COR-L47 (cell line): ENCODE measurements around the gene SUZ12.
"Not testable (repeated sequence)": the region's sequence is repeated elsewhere in the genome, so short reads cannot be mapped to it uniquely, and the experiment has no call there.

Experiments
- DNase-seq: peaks from one replicate; lab custom pipeline; 2025; lab: John Stamatoyannopoulos, UW

The SUZ12 gene

DNA sequence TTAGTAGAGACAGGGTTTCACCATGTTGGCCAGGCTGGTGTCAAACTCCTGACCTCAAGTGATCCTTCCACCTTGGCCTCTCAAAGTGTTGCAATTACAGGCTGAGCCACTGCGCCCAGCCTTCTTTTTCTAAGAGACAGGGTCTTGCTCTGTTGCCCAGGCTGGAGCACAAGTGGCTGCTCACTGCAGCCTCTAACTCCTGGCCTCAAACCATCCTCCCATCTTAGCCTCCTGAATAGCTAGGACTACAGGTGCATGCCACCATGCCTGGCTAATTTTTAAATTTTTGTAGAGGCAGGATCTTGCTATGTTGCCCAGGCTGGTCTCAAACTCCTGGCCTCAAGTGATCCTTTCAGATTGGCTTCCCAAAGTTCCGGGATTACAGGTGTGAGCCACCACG is 15.1 kb downstream of the SUZ12 start:
- DNase-seq, result not testable (repeated sequence)

GRCh38 chr17:31964131-31964530 is 27.3 kb downstream of the SUZ12 start:
- not testable (repeated sequence) for DNase-seq

DNA sequence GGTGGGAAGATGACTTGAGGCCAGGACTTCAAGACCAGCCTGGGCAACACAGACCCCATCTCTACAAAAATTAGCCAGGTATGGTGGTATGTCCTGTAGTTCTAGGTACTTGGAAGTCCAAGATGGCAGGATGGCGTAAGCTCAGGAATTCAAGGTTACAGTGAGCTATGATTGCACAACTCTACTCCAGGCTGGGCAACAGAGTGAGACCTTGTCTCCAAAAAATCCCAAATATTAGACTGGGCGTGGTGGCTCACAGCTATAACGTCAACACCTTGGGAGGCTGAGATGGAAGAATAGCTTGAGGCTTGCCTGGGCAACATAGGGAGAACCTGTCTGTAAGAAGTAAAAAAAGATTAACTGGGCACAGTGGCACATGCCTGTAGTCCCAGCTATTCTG is 30.8 kb downstream of the SUZ12 start:
- no peak for DNase-seq

GRCh38 chr17:31970416-31970815 is 33.6 kb downstream of the SUZ12 start:
- DNase-seq, result not testable (repeated sequence)

GRCh38 chr17:31974269-31975071 is 37.7 kb downstream of the SUZ12 start:
- not testable (repeated sequence) for DNase-seq

DNA sequence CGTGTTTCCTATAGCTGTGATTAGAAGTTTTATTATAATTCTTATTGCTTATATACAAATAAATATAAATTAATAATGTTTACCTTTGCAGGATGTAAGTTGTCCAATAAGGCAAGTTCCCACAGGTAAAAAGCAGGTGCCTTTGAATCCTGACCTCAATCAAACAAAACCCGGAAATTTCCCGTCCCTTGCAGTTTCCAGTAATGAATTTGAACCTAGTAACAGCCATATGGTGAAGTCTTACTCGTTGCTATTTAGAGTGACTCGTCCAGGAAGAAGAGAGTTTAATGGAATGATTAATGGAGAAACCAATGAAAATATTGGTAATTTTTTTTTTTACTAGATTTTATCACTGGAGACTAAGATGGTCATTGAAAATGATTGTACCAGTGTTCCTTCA is 38.6 kb downstream of the SUZ12 start:
- DNase-seq, result not testable (repeated sequence)

GRCh38 chr17:31991821-31992220 is 55.0 kb downstream of the SUZ12 start:
- DNase-seq, result not testable (repeated sequence)

GRCh38 chr17:31997005-31997404 is 60.2 kb downstream of the SUZ12 start:
- no peak for DNase-seq

- peak; percentile 60 for DNase-seq
Measured at GRCh38 chr17:32006957-32007462, 70.2 kb downstream of the SUZ12 start, which contains the start of gene LRRC37B. Gene LRRC37B, plus strand, starts transcription at chr17:32007383. Its CDS starts 14,010 bp downstream, at chr17:32021393.

DNA sequence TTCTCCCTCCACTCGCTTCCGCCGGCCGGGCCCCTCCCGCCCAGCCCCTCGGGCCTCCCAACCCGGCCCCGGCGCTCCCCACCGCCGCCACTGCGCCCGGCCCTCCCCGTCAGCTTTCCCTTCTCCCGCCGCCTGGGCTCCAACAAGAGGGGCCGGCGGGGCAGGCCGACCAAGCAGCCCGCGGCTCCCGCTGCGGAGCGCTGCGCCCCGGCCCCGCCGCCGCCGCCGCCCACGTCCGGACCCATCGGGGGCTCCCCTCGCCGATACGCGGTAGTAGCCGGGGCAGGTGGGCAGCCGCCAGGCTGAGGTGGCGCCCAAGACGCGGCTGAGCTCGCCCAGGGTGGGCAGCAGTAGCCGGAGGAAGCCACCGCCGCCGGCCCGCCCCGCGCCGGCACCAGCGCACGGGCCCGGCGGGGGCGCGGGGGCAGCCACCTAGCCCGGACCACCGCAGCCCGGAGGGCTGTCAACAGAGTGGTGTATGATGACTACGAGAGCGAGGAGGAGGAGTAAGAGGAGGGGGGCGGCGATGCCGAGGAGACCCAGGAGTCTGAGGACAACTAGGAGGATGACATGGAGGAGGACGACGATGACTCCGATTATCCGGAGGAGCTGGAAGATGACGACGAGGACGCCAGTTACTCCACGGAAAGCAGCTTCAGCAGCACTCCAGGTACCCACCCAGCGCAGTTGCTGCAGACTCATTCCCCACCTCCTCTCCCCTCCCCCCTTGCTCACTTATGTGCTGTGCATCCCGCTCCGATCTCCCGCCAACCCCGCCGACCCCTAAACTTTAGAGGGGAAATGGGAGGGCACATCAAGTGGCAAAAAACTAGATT is 70.9 kb downstream of the SUZ12 start:
- DNase-seq, result no peak

GRCh38 chr17:32009262-32009542 is 72.4 kb downstream of the SUZ12 start:
- DNase-seq, result no peak

GRCh38 chr17:32010114-32010513 is 73.3 kb downstream of the SUZ12 start:
- DNase-seq, result no peak

DNA sequence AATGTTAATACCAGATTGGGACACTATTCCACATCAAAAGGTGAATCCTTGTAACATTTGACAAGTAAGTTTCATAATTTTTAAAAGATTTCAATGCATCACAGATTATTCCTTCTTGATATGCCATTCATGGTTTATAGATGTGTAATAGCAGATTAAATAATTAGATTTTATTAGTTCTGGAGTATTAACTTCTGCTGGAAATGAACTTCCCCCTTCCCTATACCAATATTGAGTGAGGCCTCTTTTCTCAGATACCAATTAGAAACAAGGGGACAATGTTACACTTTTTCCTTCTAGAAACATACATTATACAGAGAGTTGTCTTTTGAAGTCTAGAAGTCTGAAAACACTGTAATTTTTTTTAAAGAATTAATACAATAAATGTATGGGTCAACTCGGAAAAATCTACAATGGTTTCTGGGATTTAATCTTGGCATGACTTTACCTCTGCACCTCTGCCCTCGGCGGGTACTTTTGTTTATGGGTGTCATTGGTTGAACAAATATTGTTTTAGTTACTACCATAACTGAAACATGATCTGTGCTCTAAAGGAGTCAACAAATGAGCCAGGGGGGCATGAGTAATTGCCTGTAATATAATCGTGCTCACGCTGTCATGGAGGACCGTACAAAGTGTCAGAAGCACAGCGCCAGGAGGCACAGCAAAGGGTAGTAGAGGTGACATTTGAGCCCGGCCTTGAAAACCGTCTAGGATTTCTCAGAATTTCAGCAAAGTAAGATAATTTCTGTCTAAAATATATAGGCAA is 78.6 kb downstream of the SUZ12 start:
- peak; percentile 66 for DNase-seq

- no peak for DNase-seq
Measured at GRCh38 chr17:32016231-32016630, 79.4 kb downstream of the SUZ12 start.

- no peak for DNase-seq
Measured at GRCh38 chr17:32019228-32019627, 82.4 kb downstream of the SUZ12 start.

GRCh38 chr17:32020943-32021614 is 84.3 kb downstream of the SUZ12 start:
- DNase-seq, result no peak

DNA sequence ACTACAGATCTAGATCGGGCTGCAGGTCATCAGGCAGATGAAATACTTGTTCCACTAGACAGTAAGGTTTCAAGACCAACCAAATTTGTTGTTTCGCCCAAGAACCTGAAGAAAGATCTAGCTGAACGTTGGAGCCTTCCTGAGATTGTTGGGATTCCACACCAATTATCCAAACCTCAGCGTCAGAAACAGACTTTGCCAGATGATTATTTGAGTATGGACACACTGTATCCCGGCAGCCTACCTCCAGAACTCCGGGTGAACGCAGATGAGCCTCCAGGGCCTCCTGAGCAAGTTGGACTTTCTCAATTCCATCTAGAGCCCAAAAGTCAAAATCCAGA is 84.8 kb downstream of the SUZ12 start:
- no peak for DNase-seq

DNA sequence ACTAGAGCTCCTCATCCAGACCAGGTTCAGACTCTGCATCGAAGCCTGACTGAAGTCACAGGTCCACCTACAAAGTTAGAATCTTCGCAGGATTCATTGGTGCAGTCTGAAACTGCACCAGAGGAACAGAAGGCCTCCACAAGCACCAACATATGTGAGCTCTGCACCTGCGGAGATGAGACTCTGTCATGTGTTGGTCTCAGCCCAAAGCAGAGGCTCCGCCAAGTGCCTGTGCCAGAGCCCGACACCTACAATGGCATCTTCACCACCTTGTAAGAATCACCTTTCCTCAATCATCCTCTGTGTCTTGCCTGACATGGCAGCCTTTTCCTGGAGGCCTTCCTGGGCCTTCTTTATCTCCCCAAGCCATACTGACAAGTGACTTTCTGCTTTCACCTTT is 85.7 kb downstream of the SUZ12 start:
- DNase-seq, result not testable (repeated sequence)

- not testable (repeated sequence) for DNase-seq
Measured at GRCh38 chr17:32027271-32027670, 90.5 kb downstream of the SUZ12 start.

GRCh38 chr17:32033223-32033622 is 96.4 kb downstream of the SUZ12 start:
- no peak for DNase-seq

- not testable (repeated sequence) for DNase-seq
Measured at GRCh38 chr17:32033812-32034211, 97.0 kb downstream of the SUZ12 start.

DNA sequence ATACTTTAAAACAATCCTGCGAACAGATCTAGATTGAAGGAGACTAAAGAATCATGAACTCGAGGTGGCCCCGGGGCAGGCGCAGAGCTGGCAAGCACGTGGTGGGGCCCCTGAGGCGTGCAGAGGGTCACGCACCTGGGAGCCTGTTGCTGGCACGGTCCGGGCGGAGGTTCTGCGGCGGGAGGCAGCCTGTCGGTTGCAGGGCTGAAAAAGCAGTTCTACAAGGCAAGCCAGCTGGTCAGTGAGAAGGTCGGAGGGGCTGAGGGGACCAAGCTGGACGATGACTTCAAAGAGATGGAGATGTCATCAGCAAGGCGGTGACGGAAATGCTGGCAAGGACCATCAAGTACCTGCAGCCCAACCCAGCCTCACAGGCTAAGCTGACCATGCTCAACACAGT is 103.4 kb downstream of the SUZ12 start:
- not testable (repeated sequence) for DNase-seq
